22Rv1 (cell line): ENCODE results near the gene ASIC3.

Experiments
- H3K27ac ChIP-seq: fragments of 450-650 bp; 2 replicates; pipeline ENCODE4 v1.5.1; 2017
- ZFX ChIP-seq: fragments of 450-650 bp; IDR thresholded peaks from 2 replicates; pipeline ENCODE4 v1.6.1; 2017; ENCODE audit warnings: antibody characterized with exemption, borderline replicate concordance
- TF ChIP-seq, protein P1 (sequence below): fragments of 450-650 bp; IDR thresholded peaks from 2 replicates; pipeline ENCODE4 v1.5.1; 2017; ENCODE audit warnings: mild to moderate bottlenecking

Gene ASIC3

DNA sequence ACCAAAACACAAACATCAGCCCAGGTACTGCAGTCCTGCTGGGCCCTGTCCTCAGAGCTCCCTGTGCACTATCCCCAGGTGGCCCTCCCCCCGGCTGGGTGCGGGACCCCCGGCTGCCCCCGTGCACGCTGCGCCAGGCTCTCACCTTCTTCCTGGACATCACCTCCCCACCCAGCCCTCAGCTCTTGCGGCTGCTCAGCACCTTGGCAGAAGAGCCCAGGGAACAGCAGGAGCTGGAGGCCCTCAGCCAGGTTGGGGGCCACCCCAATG is 38.4 kb upstream of the ASIC3 start:
- peak overlapping the region; percentile 73 for H3K27ac ChIP-seq
- TF ChIP-seq, protein P1, sequence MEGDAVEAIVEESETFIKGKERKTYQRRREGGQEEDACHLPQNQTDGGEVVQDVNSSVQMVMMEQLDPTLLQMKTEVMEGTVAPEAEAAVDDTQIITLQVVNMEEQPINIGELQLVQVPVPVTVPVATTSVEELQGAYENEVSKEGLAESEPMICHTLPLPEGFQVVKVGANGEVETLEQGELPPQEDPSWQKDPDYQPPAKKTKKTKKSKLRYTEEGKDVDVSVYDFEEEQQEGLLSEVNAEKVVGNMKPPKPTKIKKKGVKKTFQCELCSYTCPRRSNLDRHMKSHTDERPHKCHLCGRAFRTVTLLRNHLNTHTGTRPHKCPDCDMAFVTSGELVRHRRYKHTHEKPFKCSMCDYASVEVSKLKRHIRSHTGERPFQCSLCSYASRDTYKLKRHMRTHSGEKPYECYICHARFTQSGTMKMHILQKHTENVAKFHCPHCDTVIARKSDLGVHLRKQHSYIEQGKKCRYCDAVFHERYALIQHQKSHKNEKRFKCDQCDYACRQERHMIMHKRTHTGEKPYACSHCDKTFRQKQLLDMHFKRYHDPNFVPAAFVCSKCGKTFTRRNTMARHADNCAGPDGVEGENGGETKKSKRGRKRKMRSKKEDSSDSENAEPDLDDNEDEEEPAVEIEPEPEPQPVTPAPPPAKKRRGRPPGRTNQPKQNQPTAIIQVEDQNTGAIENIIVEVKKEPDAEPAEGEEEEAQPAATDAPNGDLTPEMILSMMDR: no peak
- no peak for TF ChIP-seq ZFX

DNA sequence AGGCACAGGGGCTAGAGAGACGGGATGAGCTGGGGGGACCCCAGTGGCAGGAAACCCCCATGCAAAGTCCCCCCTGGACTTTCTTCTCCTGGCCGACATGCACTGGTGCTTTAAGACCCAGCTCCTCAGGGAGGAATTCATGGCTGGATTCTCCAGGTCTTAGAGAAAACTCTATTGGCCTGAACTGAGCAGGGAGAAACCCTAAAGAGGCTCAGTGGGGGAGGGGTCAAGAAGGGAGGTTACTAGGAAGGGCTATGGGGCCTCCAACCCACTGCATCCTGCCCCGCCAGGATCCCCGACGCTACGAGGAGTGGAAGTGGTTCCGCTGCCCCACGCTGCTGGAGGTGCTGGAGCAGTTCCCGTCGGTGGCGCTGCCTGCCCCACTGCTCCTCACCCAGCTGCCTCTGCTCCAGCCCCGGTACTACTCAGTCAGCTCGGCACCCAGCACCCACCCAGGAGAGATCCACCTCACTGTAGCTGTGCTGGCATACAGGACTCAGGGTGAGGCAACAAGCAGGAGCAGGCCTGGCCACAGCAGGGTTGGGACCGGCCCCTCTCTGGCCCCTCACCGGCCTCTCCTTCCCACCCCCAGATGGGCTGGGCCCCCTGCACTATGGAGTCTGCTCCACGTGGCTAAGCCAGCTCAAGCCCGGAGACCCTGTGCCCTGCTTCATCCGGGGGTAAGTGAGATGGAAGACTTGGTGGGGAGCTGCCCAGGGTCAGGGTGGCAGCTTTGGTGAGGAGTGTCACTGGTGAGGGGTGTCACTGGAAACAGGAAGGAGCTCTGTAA is 37.8 kb upstream of the ASIC3 start:
- TF ChIP-seq, protein P1: no peak
- TF ChIP-seq ZFX: no peak
- peak overlapping the region; percentile 73; the same call in 1 of the 2 replicates for H3K27ac ChIP-seq

DNA sequence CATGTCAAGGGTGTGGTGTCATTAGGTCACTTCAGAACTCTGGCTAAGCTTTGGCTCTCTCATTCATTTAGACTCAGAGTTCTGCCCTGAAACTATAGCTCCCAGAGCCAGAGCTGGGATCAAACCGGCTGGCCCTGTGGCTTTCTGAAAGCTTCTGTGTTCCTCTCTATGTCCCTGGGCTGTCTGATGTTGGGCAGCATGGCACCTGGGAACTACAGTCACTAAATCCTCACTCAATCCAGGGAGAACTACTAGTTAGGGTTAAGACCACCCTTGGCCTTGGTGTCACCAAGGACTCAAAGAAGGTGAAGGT is 37.3 kb upstream of the ASIC3 start:
- TF ChIP-seq ZFX: no peak
- TF ChIP-seq, protein P1: no peak
- H3K27ac ChIP-seq: peak overlapping the region; percentile 73; the same call in 1 of the 2 replicates

DNA sequence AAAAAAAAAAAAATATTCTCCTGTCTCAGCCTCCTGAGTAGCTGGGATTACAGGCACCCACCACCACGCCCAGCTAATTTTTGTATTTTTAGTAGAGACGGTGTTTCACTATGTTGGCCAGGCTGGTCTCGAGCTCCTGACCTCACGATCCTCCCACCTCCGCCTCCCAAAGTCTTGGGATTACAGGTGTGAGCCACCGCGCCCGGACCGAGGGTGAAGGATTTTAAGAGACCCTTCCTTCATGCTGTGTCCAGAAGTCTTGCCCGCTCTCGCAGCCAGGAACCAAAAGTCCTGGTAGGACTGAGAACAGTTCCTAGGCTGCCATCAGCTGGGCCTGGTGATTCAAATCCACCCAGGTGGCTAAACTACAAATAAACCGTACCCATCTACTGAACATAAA is 36.7 kb upstream of the ASIC3 start:
- peak overlapping the region; percentile 19; the same call in 1 of the 2 replicates for H3K27ac ChIP-seq

DNA sequence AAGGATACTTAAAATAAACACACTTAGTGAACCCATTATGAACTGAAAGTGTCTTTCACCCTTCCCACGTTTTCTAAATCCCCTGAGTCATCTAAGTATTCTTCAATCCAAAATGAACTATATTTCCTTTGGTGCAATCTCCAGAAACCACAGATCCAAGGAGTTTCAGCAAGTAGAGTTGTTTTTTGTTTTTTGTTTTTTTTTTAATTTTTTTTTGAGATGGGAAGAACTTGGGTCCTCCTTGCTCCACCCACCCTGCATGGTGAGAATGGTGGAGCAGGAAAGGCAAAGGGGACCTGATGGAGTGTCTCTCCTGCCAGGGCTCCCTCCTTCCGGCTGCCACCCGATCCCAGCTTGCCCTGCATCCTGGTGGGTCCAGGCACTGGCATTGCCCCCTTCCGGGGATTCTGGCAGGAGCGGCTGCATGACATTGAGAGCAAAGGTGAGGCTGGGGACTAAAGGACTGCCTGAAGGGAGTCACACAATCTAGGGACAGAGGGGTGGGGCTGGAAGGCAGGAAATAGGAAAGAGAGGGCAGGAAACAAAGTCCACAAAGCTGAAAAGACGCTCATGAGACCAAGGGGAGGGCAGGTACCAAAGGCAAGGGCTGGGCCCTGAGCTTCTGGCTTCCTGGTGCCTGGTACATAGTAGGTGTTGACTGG is 36.2 kb upstream of the ASIC3 start:
- TF ChIP-seq, protein P1: no peak
- TF ChIP-seq ZFX: no peak
- H3K27ac ChIP-seq: peak overlapping the region; percentile 19

DNA sequence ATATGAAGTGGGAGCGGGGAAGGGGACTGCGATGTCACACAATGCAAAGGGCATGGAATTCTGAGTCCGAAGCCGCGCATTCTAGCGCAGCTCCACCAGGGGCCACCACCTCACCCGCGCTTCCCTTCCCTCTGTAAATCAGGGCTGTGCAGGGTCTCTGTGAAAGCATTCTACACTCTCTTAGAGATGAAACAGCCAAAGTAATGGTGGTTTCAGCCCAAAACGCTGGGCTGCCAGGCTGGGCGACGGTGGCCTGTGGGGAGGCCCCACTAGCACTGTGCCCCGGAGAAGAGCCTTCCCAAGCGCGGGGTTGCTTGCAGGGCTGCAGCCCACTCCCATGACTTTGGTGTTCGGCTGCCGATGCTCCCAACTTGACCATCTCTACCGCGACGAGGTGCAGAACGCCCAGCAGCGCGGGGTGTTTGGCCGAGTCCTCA is 35.4 kb upstream of the ASIC3 start:
- TF ChIP-seq ZFX: no peak
- TF ChIP-seq, protein P1: peak; percentile 57
- H3K27ac ChIP-seq: peak overlapping the region; percentile 19

DNA sequence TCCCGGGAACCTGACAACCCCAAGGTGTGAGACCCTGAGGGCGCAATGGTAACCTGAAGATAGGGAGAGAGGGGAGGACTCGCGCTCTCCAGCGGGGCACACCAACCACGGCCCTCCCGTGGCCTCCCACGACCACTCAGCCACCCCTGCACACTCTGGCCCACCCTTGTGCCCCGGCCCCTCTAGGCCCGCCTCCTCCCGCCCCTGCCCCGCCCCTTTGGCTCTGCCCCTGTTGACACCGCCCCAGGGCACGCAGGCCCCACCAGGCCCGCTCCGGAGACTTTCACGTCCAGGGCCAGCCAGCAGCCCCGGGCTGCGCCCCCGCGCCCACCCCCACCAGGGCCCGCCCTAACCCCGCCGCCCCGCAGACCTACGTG is 35.0 kb upstream of the ASIC3 start:
- TF ChIP-seq ZFX: no peak
- TF ChIP-seq, protein P1: no peak
- H3K27ac ChIP-seq: no peak overlapping the region
